ENCODE data around the gene CNTN2.

The CNTN2 gene, protein sequence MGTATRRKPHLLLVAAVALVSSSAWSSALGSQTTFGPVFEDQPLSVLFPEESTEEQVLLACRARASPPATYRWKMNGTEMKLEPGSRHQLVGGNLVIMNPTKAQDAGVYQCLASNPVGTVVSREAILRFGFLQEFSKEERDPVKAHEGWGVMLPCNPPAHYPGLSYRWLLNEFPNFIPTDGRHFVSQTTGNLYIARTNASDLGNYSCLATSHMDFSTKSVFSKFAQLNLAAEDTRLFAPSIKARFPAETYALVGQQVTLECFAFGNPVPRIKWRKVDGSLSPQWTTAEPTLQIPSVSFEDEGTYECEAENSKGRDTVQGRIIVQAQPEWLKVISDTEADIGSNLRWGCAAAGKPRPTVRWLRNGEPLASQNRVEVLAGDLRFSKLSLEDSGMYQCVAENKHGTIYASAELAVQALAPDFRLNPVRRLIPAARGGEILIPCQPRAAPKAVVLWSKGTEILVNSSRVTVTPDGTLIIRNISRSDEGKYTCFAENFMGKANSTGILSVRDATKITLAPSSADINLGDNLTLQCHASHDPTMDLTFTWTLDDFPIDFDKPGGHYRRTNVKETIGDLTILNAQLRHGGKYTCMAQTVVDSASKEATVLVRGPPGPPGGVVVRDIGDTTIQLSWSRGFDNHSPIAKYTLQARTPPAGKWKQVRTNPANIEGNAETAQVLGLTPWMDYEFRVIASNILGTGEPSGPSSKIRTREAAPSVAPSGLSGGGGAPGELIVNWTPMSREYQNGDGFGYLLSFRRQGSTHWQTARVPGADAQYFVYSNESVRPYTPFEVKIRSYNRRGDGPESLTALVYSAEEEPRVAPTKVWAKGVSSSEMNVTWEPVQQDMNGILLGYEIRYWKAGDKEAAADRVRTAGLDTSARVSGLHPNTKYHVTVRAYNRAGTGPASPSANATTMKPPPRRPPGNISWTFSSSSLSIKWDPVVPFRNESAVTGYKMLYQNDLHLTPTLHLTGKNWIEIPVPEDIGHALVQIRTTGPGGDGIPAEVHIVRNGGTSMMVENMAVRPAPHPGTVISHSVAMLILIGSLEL

DNA sequence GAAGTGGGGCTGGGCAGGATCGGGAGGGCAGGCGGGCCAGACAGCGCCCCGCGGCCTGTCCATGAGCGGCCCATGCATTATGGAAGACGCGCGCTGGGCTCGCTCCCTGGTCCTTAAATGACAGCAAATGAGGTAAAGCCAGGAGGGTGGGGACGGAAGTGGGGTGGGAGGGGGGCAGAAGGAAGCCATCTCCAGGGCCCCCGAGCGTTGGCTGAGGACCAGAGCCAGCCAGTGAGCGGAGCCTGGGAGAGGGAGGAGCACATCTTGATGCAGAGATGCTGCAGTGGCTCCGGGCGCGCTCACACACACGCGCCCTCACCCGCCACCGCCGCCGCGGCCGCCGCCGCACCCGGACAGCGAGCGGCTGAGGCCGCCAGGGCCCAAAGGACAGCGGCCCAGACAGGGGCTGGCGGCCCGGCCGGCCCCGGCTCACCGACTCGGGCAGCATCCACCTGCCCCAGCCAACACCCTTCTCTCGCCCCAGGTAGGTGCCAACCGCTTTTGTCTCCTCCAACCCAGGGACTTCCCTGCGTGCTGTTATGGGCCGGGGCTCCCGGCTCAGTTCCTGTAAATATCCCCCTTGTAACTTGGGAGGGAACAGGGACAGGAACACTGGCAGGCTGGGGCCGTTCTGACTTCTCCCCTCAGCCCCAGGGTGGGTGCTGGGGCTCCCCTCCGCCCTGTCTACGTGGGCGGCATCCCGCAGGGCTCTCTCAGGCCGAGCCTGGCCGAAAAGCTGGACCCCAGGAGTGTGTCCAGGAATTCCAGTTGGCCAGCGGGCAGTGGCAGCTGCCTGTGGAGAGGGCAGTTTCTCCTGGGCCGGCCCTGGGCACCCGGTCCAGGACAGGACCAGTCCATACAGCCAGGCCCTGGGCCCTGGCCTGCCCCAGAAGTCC is at the start of gene CNTN2:
Gene CNTN2 (plus strand): TSS at position 302 of the 896 bp plus-strand sequence. CDS start 9,974 bp downstream, outside the sequence.
- Histone ChIP-seq H3K4me2 (ENCODE audit: low read depth, low read length) (no peak within 1 kb of the TSS), H4K20me1 (ENCODE audit: insufficient read depth, low read length) (no peaks in the 10 kb centered on the region), H3K4me3 (ENCODE audit: low read length) (no peak within 1 kb of the TSS), H3K36me3 (replicated peaks; ENCODE audit: insufficient read depth, low read length) (no peaks in the 10 kb centered on the region), H3K9ac (ENCODE audit: low read length) (no peak within 1 kb of the TSS), H3K27me3 (replicated peaks; ENCODE audit: insufficient read depth, low read length) (peaks cover 87% of the 10 kb centered on the region), H3K9me2 (replicated peaks; ENCODE audit: insufficient read depth, low read length) (no peaks in the 10 kb centered on the region), H3K79me2 (ENCODE audit: low read length) (no peaks in the 10 kb centered on the region), H3K4me1 (ENCODE audit: low read length) (no peaks in the 10 kb centered on the region), H3F3A (ENCODE audit: insufficient read depth, low read length) (no peaks in the 10 kb centered on the region), H3K9me3 (replicated peaks; ENCODE audit: insufficient read depth, low read length) (no peaks in the 10 kb centered on the region), H3K27ac (ENCODE audit: low read length) (no peak within 1 kb of the TSS), H2AFZ (ENCODE audit: low read length) (no peak within 1 kb of the TSS)
- peak; percentile 56 for TF ChIP-seq EZH2 (optimal IDR thresholded peaks at IDR 0.05; ENCODE audit: low read depth, low read length)
- TF ChIP-seq, protein P1, sequence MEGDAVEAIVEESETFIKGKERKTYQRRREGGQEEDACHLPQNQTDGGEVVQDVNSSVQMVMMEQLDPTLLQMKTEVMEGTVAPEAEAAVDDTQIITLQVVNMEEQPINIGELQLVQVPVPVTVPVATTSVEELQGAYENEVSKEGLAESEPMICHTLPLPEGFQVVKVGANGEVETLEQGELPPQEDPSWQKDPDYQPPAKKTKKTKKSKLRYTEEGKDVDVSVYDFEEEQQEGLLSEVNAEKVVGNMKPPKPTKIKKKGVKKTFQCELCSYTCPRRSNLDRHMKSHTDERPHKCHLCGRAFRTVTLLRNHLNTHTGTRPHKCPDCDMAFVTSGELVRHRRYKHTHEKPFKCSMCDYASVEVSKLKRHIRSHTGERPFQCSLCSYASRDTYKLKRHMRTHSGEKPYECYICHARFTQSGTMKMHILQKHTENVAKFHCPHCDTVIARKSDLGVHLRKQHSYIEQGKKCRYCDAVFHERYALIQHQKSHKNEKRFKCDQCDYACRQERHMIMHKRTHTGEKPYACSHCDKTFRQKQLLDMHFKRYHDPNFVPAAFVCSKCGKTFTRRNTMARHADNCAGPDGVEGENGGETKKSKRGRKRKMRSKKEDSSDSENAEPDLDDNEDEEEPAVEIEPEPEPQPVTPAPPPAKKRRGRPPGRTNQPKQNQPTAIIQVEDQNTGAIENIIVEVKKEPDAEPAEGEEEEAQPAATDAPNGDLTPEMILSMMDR (IDR thresholded peaks at IDR 0.05; ENCODE audit: low read length), result no peak
- 0 out of 2 replicates have a peak, but pooled peaks have one; percentile 55 for TF ChIP-seq EZH2phosphoT487 (IDR thresholded peaks at IDR 0.05; ENCODE audit: low read length)
- no peak for DNase-seq

DNA sequence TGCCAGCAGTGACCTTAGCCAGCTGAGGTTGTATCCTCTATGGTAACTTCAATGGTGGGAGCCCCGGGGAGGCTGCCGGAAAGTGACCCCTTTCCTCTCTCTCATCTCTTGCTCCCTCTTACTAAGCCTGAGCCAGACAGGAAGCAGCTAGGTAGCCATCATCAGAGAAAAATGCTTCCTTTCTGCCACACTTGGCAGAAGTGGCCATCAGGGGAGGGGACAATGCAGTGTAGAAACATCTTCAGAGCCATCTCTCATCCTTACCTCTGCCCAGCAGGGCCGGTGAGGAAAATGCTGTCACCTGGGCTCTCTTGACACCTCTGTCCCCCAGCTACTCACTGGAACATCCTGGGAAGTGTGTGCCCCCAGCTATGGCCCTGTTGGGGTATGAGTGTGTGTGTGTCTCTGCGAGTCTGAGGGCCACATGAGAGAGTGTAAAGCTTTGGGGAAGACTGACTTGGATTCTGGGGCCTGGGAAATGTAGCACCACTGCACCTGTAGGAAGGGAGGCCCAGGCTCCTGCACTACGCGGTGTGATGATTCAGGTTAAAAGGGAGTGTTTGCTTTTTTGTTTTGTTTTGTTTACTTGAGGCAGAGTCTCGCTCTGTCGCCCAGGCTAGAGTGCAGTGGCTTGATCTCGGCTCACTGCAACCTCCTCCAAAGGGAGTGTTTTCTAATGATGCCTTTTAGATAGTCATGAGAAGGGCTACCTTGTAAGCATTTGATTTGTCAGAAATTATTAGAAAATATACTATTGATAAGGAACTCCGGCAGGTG is 48.7 kb upstream of the CNTN2 start:
- TF ChIP-seq EZH2phosphoT487 (IDR thresholded peaks at IDR 0.05; ENCODE audit: low read length), result no peak
- TF ChIP-seq EZH2 (optimal IDR thresholded peaks at IDR 0.05; ENCODE audit: low read depth, low read length), result no peak
- TF ChIP-seq, protein P1 (IDR thresholded peaks at IDR 0.05; ENCODE audit: low read length), result no peak
- no peak overlapping the region for H3K4me3 ChIP-seq (ENCODE audit: low read length)
- H3K4me2 ChIP-seq (ENCODE audit: low read depth, low read length), result no peak overlapping the region
- no peaks in the 10 kb centered on the region for H3K36me3 ChIP-seq (replicated peaks; ENCODE audit: insufficient read depth, low read length)
- no peaks in the 10 kb centered on the region for H3K9me2 ChIP-seq (replicated peaks; ENCODE audit: insufficient read depth, low read length)
- no peaks in the 10 kb centered on the region for H4K20me1 ChIP-seq (ENCODE audit: insufficient read depth, low read length)
- H3K4me1 ChIP-seq (ENCODE audit: low read length), result no peaks in the 10 kb centered on the region
- no peak for DNase-seq
- no peak overlapping the region for H3K9ac ChIP-seq (ENCODE audit: low read length)
- peaks cover 89% of the 10 kb centered on the region for H3K27me3 ChIP-seq (replicated peaks; ENCODE audit: insufficient read depth, low read length)
- no peak overlapping the region for H2AFZ ChIP-seq (ENCODE audit: low read length)
- no peaks in the 10 kb centered on the region for H3K9me3 ChIP-seq (replicated peaks; ENCODE audit: insufficient read depth, low read length)
- no peaks in the 10 kb centered on the region for H3K79me2 ChIP-seq (ENCODE audit: low read length)
- no peaks in the 10 kb centered on the region for H3F3A ChIP-seq (ENCODE audit: insufficient read depth, low read length)
- no peak overlapping the region for H3K27ac ChIP-seq (ENCODE audit: low read length)

All from MM.1S (cell line).